ENCODE results near the gene ERO1B. TPM values are rescaled to one million over a fixed set of nuclear protein-coding genes. Genes with fewer than 3 reads are reported as not detected.
"Not testable (repeated sequence)": the region's sequence is repeated elsewhere in the genome, so short reads cannot be mapped to it uniquely, and the experiment has no call there.

Gene ERO1B, protein sequence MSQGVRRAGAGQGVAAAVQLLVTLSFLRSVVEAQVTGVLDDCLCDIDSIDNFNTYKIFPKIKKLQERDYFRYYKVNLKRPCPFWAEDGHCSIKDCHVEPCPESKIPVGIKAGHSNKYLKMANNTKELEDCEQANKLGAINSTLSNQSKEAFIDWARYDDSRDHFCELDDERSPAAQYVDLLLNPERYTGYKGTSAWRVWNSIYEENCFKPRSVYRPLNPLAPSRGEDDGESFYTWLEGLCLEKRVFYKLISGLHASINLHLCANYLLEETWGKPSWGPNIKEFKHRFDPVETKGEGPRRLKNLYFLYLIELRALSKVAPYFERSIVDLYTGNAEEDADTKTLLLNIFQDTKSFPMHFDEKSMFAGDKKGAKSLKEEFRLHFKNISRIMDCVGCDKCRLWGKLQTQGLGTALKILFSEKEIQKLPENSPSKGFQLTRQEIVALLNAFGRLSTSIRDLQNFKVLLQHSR
- total RNA-seq (100 to 1,000 TPM in 3 of 6 donors, 10 to 100 TPM in 3; 94.9 to 153 (median 100) TPM), polyA plus RNA-seq (100 to 1,000 TPM in 1 of 2 donors, 10 to 100 TPM in 1; 84.5 to 225 TPM)

- DNase-seq = peak; percentile 98 to 99 (median 98)
- Histone ChIP-seq H3K4me1 (peaks cover 3 to 34% (median 11%) of the 10 kb centered on the region in 3 donors), H3K4me3 (peak within 1 kb of the TSS; percentile 93 to 98 (median 96)), H3K36me3 (no peaks in the 10 kb centered on the region), H3K27ac (peak within 1 kb of the TSS; percentile 89 to 94 (median 92)), H3K27me3 (no peaks in the 10 kb centered on the region), H3K9me3 (no peaks in the 10 kb centered on the region)
- FAIRE-seq = no peak
- WGBS, 2 donors = 1% methylated on average over 66 to 81 of the region's 81 CpGs
- intact Hi-C loops (cut with DNase I) = no loop called here
- ATAC-seq = peak; percentile 92 to 97 (median 94)
- no peak for TF ChIP-seq CTCF (IDR thresholded peaks at IDR 0.05)
Observed at GRCh38 chr1:236281654-236282424, at the start of gene ERO1B. Gene ERO1B (minus strand): TSS chr1:236281958. CDS start chr1:236281783, 175 bp downstream.

DNA sequence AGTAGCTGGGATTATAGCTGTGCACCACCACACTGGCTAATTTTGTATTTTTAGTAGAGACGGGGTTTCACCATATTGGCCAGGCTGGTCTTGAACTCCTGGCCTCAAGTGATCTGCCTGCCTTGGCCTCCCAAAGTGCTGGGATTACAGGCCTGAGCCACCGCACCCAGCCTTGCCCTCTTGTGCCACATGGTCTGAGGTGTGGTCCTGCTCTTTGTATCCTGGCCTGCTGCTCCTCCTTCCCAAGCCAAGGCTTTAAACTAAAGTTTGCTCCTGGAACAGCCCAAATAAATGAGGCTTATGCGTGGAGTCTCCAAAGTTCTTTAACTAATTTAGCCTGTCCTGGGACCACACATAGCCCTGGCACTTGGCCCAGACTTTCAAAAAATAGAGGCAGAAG, 49.7 kb upstream of the ERO1B start:
- intact Hi-C loops (cut with DNase I); ATAC-seq; FAIRE-seq; H3K36me3 ChIP-seq; H3K27me3 ChIP-seq; H3K4me3 ChIP-seq; DNase-seq; H3K9me3 ChIP-seq: not testable (repeated sequence)
- Histone ChIP-seq H3K4me1 (peaks cover 20 to 53% (median 36%) of the 10 kb centered on the region in 3 donors), H3K27ac (peak overlapping the region in 3 of 4 donors; percentile 6 to 87 (median 59))
- WGBS, 2 donors = 80 to 83% methylated on average over 3 of the region's 3 CpGs

- no peaks in the 10 kb centered on the region for H3K27me3 ChIP-seq
- intact Hi-C loops (cut with DNase I) = no loop called here
- WGBS, 2 donors = 0 to 14% methylated on average over 1 of the region's 1 CpG
- no peak overlapping the region for H3K27ac ChIP-seq
- H3K4me1 ChIP-seq = peaks cover 5 to 29% (median 12%) of the 10 kb centered on the region in 3 donors
- no peaks in the 10 kb centered on the region for H3K36me3 ChIP-seq
- no peak for DNase-seq
- no peak for TF ChIP-seq CTCF (IDR thresholded peaks at IDR 0.05)
- FAIRE-seq = no peak
- ATAC-seq = peak in 3 of 4 donors; percentile 56 to 69 (median 59)
- H3K4me3 ChIP-seq = no peak overlapping the region
- no peaks in the 10 kb centered on the region for H3K9me3 ChIP-seq
Observed at GRCh38 chr1:236326432-236326831, 44.7 kb upstream of the ERO1B start.

DNA sequence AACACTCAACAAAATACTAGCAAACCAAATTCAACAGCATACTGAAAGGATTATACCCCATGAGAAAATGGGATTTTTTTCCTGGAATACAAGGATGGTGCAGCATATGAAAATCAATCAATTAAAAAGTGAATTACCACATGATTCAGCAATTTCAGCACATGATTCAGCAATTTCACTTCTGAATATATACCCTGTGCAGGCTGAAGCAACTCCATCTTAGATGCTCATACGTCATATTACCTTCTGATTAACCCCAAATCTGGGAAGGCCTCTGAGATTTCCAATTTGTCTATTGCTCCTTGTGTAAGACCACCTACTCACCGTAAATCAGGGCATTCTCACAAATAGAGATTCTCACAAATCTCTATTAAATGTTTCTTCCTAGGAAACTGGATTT, 43.8 kb upstream of the ERO1B start:
- TF ChIP-seq CTCF (IDR thresholded peaks at IDR 0.05) = no peak
- no peak for DNase-seq
- Histone ChIP-seq H3K36me3 (no peaks in the 10 kb centered on the region), H3K27ac (no peak overlapping the region), H3K4me1 (peaks cover 1 to 33% (median 12%) of the 10 kb centered on the region in 3 donors), H3K4me3 (no peak overlapping the region), H3K9me3 (no peaks in the 10 kb centered on the region), H3K27me3 (no peaks in the 10 kb centered on the region)
- ATAC-seq = no peak
- FAIRE-seq = no peak
- 94 to 97% methylated on average over 2 of the region's 2 CpGs for WGBS, 2 donors
- intact Hi-C loops (cut with DNase I) = no loop called here

GRCh38 chr1:236323819-236324411, 42.2 kb upstream of the ERO1B start:
- TF ChIP-seq CTCF (IDR thresholded peaks at IDR 0.05) = no peak
- no peaks in the 10 kb centered on the region for H3K9me3 ChIP-seq
- no peak for ATAC-seq
- no peaks in the 10 kb centered on the region for H3K27me3 ChIP-seq
- H3K36me3 ChIP-seq = no peaks in the 10 kb centered on the region
- no peak overlapping the region for H3K27ac ChIP-seq
- peaks cover 0 to 24% (median 12%) of the 10 kb centered on the region in 3 donors for H3K4me1 ChIP-seq
- DNase-seq = no peak
- no peak overlapping the region for H3K4me3 ChIP-seq
- no peak for FAIRE-seq
- intact Hi-C loops (cut with DNase I) = no loop called here

Measured in pancreas (tissue), 10 donors.